ENCODE results near the gene LXN. TPM values are rescaled to one million over a fixed set of nuclear protein-coding genes. Genes with fewer than 3 reads are reported as not detected.

LXN gene
- total RNA-seq, 1 experiment from 2014 or later, result 4.6 TPM

DNA sequence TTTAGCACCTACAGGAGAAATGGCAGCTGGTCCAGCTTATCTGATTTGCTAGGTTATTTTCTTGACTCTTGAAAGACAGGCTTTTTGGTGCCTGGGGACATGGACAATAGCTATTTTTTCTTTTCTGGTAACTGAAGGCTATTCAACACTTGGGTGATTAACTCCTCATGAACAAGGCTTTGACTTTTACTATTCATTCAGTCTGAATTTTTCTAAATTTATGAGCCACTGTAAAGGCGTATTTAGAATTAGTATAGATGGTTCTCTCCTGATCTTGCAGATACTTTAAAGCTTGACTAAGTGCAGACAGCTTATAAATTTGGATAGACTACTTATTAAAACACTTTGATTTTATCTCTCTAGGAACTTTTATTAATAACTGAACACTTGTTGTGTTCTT lies 46.6 kb downstream of the LXN start:
- POLR2A ChIA-PET, result no interaction called here
- Mint-ChIP-seq H3K36me3 (peaks cover 3% of the 10 kb centered on the region), H3K9me3 (peaks cover 35% of the 10 kb centered on the region), H3K27me3 (ENCODE audit: low read depth) (no peaks in the 10 kb centered on the region), H3K27ac (no peak overlapping the region), H3K4me3 (no peak overlapping the region), H3K4me1 (0 out of 2 replicates have a peak, but pooled peaks cover under 1% of the 10 kb centered on the region)
- DNase-seq (ENCODE audit: low spot score) (no peak), ATAC-seq (no peak)
- TF ChIP-seq NR2C2 (CRISPR knock-in tag; IDR thresholded peaks at IDR 0.05), result no peak
- CTCF ChIA-PET, result no interaction called here

DNA sequence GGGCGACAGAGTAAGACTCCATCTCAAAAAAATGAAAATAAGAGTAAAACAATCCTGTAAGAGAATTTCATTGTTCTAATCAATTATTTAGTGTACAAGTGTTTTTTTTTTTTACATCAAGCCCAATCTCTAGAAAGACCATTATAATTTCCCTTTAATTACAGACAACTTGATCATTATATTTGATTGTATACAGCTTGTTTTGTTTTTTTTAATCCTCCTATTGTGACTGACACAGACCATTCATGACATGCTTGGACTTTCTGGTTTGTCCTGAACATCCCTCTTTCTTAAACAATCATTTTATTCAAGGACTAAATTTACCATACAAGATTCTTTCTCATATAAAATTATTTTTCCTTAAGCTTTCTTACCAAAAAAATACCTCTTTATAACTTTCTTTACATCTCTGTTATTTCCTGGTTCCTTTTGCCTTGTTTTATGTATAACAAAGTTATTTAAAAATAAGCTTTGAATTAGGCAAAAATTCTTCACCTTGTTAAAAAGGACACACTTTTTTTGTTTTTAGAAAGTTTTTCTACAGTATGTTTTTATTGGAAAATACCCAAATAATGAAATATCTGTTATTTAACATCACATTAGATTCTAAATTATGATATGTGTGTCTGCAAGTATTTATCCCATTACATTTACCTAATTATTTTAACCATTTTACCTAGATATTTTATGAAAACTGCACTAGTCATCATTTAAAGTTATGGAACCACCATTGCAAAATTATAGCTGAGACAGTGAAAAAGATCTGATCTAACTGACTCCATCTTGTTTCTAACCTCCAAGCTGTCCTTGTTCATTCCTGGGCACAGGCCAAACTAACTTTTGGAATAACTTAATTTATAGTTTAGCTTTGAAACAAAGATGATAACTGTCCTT lies 54.2 kb downstream of the LXN start:
- ChIA-PET POLR2A (interaction anchor here (0.6 kb wide), 1 partner anchor 47 kb away, joined by 3 read pairs; the partner anchor contains the start of gene MLF1), CTCF (no interaction called here)
- ATAC-seq (no peak), DNase-seq (ENCODE audit: low spot score) (no peak)
- Mint-ChIP-seq H3K36me3 (peaks cover 48% of the 10 kb centered on the region), H3K27ac (no peak overlapping the region), H3K4me3 (no peak overlapping the region), H3K27me3 (ENCODE audit: low read depth) (peaks cover 3% of the 10 kb centered on the region; the same call in 1 of the 2 replicates), H3K4me1 (no peaks in the 10 kb centered on the region), H3K9me3 (peaks cover 74% of the 10 kb centered on the region)
- TF ChIP-seq ZNF671 (CRISPR knock-in tag; IDR thresholded peaks at IDR 0.05), result no peak
- no peak for TF ChIP-seq KAT7 (CRISPR knock-in tag; IDR thresholded peaks at IDR 0.05; ENCODE audit: borderline replicate concordance)
- TF ChIP-seq, protein P1, sequence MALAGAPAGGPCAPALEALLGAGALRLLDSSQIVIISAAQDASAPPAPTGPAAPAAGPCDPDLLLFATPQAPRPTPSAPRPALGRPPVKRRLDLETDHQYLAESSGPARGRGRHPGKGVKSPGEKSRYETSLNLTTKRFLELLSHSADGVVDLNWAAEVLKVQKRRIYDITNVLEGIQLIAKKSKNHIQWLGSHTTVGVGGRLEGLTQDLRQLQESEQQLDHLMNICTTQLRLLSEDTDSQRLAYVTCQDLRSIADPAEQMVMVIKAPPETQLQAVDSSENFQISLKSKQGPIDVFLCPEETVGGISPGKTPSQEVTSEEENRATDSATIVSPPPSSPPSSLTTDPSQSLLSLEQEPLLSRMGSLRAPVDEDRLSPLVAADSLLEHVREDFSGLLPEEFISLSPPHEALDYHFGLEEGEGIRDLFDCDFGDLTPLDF (CRISPR knock-in tag; IDR thresholded peaks at IDR 0.05), result no peak
- TF ChIP-seq ZNF263 (CRISPR knock-in tag; IDR thresholded peaks at IDR 0.05; ENCODE audit: low read depth), result no peak
- TF ChIP-seq PRRX2 (CRISPR knock-in tag; IDR thresholded peaks at IDR 0.05), result no peak
- TF ChIP-seq NFE2L1 (CRISPR knock-in tag; IDR thresholded peaks at IDR 0.05), result no peak
- TF ChIP-seq EMX1 (CRISPR knock-in tag; IDR thresholded peaks at IDR 0.05), result no peak
- TF ChIP-seq, protein P2, sequence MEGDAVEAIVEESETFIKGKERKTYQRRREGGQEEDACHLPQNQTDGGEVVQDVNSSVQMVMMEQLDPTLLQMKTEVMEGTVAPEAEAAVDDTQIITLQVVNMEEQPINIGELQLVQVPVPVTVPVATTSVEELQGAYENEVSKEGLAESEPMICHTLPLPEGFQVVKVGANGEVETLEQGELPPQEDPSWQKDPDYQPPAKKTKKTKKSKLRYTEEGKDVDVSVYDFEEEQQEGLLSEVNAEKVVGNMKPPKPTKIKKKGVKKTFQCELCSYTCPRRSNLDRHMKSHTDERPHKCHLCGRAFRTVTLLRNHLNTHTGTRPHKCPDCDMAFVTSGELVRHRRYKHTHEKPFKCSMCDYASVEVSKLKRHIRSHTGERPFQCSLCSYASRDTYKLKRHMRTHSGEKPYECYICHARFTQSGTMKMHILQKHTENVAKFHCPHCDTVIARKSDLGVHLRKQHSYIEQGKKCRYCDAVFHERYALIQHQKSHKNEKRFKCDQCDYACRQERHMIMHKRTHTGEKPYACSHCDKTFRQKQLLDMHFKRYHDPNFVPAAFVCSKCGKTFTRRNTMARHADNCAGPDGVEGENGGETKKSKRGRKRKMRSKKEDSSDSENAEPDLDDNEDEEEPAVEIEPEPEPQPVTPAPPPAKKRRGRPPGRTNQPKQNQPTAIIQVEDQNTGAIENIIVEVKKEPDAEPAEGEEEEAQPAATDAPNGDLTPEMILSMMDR (IDR thresholded peaks at IDR 0.05), result no peak
- TF ChIP-seq, protein P3, sequence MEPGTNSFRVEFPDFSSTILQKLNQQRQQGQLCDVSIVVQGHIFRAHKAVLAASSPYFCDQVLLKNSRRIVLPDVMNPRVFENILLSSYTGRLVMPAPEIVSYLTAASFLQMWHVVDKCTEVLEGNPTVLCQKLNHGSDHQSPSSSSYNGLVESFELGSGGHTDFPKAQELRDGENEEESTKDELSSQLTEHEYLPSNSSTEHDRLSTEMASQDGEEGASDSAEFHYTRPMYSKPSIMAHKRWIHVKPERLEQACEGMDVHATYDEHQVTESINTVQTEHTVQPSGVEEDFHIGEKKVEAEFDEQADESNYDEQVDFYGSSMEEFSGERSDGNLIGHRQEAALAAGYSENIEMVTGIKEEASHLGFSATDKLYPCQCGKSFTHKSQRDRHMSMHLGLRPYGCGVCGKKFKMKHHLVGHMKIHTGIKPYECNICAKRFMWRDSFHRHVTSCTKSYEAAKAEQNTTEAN (CRISPR knock-in tag; IDR thresholded peaks at IDR 0.05), result no peak
- TF ChIP-seq ESRRA (CRISPR knock-in tag; IDR thresholded peaks at IDR 0.05; ENCODE audit: borderline replicate concordance), result no peak
- TF ChIP-seq FOXP1 (CRISPR knock-in tag; IDR thresholded peaks at IDR 0.05; ENCODE audit: borderline replicate concordance), result no peak
- TF ChIP-seq HMGA2 (CRISPR knock-in tag; IDR thresholded peaks at IDR 0.05), result no peak
- TF ChIP-seq TEAD1 (CRISPR knock-in tag; IDR thresholded peaks at IDR 0.05), result no peak
- no peak for TF ChIP-seq ZNF232 (CRISPR knock-in tag; IDR thresholded peaks at IDR 0.05)
- TF ChIP-seq GABPB1 (CRISPR knock-in tag; IDR thresholded peaks at IDR 0.05), result no peak
- TF ChIP-seq TCF7 (CRISPR knock-in tag; IDR thresholded peaks at IDR 0.05; ENCODE audit: low read depth), result no peak
- TF ChIP-seq, protein P4, sequence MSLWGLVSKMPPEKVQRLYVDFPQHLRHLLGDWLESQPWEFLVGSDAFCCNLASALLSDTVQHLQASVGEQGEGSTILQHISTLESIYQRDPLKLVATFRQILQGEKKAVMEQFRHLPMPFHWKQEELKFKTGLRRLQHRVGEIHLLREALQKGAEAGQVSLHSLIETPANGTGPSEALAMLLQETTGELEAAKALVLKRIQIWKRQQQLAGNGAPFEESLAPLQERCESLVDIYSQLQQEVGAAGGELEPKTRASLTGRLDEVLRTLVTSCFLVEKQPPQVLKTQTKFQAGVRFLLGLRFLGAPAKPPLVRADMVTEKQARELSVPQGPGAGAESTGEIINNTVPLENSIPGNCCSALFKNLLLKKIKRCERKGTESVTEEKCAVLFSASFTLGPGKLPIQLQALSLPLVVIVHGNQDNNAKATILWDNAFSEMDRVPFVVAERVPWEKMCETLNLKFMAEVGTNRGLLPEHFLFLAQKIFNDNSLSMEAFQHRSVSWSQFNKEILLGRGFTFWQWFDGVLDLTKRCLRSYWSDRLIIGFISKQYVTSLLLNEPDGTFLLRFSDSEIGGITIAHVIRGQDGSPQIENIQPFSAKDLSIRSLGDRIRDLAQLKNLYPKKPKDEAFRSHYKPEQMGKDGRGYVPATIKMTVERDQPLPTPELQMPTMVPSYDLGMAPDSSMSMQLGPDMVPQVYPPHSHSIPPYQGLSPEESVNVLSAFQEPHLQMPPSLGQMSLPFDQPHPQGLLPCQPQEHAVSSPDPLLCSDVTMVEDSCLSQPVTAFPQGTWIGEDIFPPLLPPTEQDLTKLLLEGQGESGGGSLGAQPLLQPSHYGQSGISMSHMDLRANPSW (CRISPR knock-in tag; conservative IDR thresholded peaks at IDR 0.05; ENCODE audit: low read depth), result no peak
- TF ChIP-seq, protein P5, sequence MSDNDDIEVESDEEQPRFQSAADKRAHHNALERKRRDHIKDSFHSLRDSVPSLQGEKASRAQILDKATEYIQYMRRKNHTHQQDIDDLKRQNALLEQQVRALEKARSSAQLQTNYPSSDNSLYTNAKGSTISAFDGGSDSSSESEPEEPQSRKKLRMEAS (CRISPR knock-in tag; IDR thresholded peaks at IDR 0.05), result no peak
- TF ChIP-seq, protein P6, sequence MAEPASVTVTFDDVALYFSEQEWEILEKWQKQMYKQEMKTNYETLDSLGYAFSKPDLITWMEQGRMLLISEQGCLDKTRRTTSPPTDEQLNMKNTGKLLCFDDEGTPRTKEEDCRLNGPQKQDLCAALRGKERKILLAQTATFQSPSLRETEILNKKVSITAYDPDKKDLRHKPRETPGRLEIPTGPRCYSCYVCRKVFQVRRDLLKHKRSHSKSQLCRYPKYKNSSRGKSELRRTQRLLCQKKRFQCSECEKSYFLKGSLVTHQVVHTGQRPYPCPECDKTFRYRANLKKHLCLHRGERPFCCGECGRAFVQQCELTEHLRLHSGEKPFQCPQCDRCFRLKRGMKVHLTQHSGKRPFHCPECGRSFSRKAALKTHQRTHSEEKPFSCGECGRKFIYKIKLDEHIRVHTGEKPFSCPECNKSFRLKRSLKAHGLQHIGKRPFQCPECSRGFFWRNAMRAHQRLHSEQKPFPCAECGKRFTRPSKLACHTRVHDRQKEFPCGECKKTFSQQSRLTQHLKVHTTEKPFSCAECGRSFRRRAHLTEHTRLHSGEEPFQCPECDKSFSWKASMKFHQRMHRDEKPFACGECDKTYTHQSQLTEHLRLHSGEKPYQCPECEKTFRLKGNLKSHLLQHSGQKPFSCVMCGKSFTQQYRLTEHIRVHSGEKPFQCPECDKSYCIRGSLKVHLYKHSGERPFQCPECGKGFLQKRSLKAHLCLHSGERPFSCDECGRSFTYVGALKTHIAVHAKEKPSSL (CRISPR knock-in tag; conservative IDR thresholded peaks at IDR 0.05), result no peak

Data from WTC11 (cell line).